HFF-Myc (cell line): Measurements from ENCODE around the gene MRPS26.

Experiments used
- DNase-seq: peaks from one replicate; pipeline ENCODE4 v3.0.0-alpha.2; 2011; ENCODE audit warnings: low read depth; ENCODE audit errors: extremely low read depth
- H3K4me3 ChIP-seq: replicated peaks from 2 replicates; pipeline ENCODE4 v1.5.1; 2011; ENCODE audit warnings: low read depth, mild to moderate bottlenecking, control low read depth, low read length
- CTCF ChIP-seq: IDR thresholded peaks from 2 replicates; pipeline ENCODE4 v1.5.1; 2012; ENCODE audit warnings: mild to moderate bottlenecking, low read depth, low read length, control low read depth; ENCODE audit errors: missing control alignments

MRPS26 gene

GRCh38 chr20:3027987-3028386, 17.9 kb upstream of the MRPS26 start:
- no peak overlapping the region for H3K4me3 ChIP-seq
- no peak for TF ChIP-seq CTCF
- no peak for DNase-seq

GRCh38 chr20:3031524-3032147, 14.2 kb upstream of the MRPS26 start:
- H3K4me3 ChIP-seq: no peak overlapping the region
- DNase-seq: no peak
- TF ChIP-seq CTCF: no peak

GRCh38 chr20:3032624-3033023, 13.2 kb upstream of the MRPS26 start:
- no peak for TF ChIP-seq CTCF
- H3K4me3 ChIP-seq: no peak overlapping the region
- DNase-seq: no peak

- DNase-seq: no peak
- TF ChIP-seq CTCF: no peak
- no peak overlapping the region for H3K4me3 ChIP-seq
Observed at GRCh38 chr20:3037654-3038053, 8.2 kb upstream of the MRPS26 start.

- no peak for TF ChIP-seq CTCF
- no peak for DNase-seq
- H3K4me3 ChIP-seq: no peak overlapping the region
Observed at GRCh38 chr20:3038454-3038853, 7.4 kb upstream of the MRPS26 start.

- H3K4me3 ChIP-seq: no peak overlapping the region
- no peak for TF ChIP-seq CTCF
- no peak for DNase-seq
Observed at GRCh38 chr20:3039426-3039825, 6.4 kb upstream of the MRPS26 start.

GRCh38 chr20:3040086-3040485, 5.8 kb upstream of the MRPS26 start:
- no peak for DNase-seq
- TF ChIP-seq CTCF: no peak
- no peak overlapping the region for H3K4me3 ChIP-seq
